ENCODE measurements around the gene EI24.

The EI24 gene

DNA sequence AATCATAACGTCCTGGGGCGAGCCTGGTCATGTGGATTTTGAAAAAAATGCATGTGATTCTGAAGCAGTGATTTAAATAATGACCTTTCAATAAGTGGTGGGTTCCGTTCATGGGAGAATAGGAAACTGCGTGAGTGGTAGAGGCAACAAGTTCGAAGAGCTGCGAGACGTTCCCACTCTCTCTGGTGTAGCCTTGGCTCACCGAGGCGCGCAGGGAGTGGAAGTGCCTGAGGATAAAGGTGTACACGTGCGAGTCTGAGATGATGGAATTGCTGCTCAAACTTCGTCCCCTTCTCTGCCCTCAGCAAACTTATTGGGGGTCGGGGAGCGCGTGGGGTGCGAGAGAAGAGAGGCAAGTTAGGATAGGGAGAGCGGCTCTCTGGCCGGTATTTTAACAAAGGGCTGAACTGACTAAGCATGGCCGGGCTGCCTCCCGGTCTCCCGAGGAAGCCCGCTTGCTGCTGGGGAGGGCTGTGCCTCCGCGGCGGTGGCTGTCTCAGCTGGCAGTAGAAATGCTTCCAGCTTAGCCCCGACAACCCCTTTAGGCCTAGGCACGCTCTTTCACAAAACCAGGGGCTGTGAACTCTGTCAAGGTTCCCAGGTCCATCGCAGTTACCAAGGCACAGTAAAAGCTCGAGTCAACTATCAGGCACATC lies 22.5 kb downstream of the EI24 start:
- TF ChIP-seq, protein P1, sequence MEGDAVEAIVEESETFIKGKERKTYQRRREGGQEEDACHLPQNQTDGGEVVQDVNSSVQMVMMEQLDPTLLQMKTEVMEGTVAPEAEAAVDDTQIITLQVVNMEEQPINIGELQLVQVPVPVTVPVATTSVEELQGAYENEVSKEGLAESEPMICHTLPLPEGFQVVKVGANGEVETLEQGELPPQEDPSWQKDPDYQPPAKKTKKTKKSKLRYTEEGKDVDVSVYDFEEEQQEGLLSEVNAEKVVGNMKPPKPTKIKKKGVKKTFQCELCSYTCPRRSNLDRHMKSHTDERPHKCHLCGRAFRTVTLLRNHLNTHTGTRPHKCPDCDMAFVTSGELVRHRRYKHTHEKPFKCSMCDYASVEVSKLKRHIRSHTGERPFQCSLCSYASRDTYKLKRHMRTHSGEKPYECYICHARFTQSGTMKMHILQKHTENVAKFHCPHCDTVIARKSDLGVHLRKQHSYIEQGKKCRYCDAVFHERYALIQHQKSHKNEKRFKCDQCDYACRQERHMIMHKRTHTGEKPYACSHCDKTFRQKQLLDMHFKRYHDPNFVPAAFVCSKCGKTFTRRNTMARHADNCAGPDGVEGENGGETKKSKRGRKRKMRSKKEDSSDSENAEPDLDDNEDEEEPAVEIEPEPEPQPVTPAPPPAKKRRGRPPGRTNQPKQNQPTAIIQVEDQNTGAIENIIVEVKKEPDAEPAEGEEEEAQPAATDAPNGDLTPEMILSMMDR (conservative IDR thresholded peaks at IDR 0.05; ENCODE audit: control insufficient read depth, insufficient read depth, low read depth, low read length) = no peak
- peak overlapping the region; percentile 89 for H3K4me3 ChIP-seq (ENCODE audit: control insufficient read depth, low read depth, low read length)
- DNase-seq (ENCODE audit: low read depth) = peak; percentile 41

DNA sequence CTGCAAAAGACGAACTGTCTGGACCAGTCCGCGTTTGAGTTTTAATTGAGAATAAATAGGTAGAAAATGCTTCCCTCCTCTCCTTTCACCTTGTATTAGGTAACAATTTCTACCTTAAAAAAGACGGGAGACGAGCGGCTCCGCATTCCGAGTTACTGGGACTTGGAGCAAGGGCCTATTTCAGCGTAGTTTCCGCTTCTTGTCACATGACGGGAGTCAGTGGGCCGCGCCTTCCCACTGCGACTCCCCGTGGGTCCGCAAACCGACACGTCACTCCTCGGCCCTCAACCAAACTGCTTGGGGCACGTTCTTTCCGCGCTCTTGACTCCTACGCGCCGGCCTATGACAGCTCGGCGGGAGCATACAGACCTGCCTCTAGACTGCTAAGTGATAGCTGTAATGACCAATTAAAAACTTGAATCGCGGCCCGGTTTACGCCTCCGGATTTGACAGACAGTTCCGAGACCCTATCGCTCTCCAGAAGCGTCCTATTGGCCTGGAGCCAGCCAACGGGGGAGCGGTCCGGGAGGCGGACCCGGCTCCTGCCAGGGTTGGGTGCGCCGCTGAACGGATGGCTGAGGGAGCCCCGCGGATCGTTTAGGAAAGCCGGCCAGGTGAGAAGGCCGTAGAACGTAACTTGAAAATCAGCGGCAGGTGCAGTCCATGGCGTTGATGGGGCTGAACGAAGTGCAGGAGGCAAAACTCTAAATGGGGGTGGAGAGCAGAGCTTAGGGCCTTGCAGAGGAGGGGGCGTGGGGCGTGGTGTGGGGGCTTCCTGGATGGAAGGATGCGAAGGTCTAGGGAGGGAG lies 23.2 kb downstream of the EI24 start, which contains the start of gene STT3A:
TSS of gene STT3A (plus strand) at position 548 of the 809 bp plus-strand sequence. CDS start 3,064 bp downstream, outside the sequence.
- TF ChIP-seq, protein P1 (conservative IDR thresholded peaks at IDR 0.05; ENCODE audit: control insufficient read depth, insufficient read depth, low read depth, low read length) = no peak
- DNase-seq (ENCODE audit: low read depth) = peak; percentile 100

DNA sequence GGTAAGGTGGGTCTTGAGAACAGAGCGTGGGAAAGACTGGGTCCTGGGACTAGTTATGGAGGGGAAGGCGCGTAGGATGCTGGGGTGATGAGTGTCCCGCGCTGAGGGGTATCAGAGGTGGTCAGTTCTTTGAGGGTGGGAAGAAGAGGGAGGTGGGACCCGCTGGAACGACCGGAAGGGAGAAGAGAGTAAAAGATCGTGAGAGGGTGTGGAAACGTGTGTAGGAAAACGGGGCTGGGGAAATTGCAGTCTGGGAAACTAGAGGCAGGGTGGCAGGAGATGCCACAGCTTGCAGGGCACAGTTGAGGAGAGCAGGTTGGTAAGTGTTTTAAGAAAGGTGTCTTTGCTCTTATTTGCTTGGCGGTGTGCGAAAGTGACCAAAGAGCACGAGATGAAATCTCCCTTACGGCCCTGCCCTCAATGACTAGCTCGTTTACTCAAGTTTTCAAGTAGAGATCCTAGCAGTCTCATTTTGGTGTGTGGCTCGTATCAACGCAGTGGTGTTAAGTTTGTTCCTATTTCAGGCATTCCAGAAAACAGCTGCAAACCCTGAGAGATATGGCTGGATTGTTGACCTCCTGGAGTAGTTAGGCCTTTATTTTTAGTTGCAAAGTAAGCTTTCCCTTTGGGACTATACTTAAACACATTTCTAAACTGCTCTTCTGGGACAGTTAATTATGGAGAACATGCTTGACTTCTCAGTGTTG lies 24.0 kb downstream of the EI24 start:
- DNase-seq (ENCODE audit: low read depth) = peak; percentile 36
- TF ChIP-seq, protein P1 (conservative IDR thresholded peaks at IDR 0.05; ENCODE audit: control insufficient read depth, insufficient read depth, low read depth, low read length) = no peak

More for the DNA sequence above, 23.2 kb downstream of the EI24 start, which contains the start of gene STT3A:
- H3K4me3 ChIP-seq (ENCODE audit: control insufficient read depth, low read depth, low read length) = peak within 1 kb of the TSS; percentile 99

GRCh38 chr11:125594958-125595357 lies 25.7 kb downstream of the EI24 start:
- TF ChIP-seq, protein P1 (conservative IDR thresholded peaks at IDR 0.05; ENCODE audit: control insufficient read depth, insufficient read depth, low read depth, low read length) = no peak
- DNase-seq (ENCODE audit: low read depth) = no peak
- no peak overlapping the region for H3K4me3 ChIP-seq (ENCODE audit: control insufficient read depth, low read depth, low read length)

More for the DNA sequence above, 24.0 kb downstream of the EI24 start:
- H3K4me3 ChIP-seq (ENCODE audit: control insufficient read depth, low read depth, low read length) = peak overlapping the region; percentile 99

DNA sequence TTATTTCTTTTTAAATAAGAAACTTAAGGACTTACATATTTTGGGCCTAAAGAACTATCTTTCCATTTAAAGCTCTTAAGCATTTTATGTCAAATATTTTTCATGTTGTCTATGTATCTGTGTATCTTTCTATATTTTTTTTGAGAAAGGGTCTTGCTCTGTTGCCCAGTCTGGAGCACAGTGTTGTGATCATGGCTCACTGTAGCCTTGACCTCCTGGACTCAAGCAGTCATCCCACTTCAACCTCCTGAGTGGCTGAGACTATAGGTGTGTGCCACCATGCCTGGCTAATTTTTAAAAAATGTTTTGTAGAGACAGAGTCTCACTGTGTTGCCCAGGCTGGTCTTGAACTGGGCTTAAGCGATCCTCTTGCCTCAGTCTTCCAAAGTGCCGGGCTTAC lies 31.4 kb downstream of the EI24 start:
- TF ChIP-seq, protein P1 (conservative IDR thresholded peaks at IDR 0.05; ENCODE audit: control insufficient read depth, insufficient read depth, low read depth, low read length) = no peak
- no peak overlapping the region for H3K4me3 ChIP-seq (ENCODE audit: control insufficient read depth, low read depth, low read length)
- DNase-seq (ENCODE audit: low read depth) = no peak

DNA sequence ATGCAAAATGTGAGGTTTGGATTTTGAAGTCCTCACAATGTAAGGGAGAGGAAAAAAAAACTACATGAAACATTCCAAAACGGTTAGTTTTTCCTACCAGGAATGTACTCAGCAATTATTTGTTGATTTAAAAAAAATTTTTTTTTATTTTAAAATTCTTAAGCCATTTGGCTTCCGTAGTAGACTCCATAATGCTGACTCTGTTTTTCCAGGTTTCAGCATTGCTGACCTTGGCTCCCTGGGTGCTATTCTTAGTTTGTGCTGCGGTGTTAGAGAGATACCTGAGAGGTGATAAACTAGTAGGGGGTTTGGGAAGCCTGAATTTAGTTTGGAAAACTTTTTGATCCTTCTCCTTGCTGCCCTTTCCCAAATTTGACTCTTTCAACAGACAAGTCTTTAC lies 33.9 kb downstream of the EI24 start:
- no peak overlapping the region for H3K4me3 ChIP-seq (ENCODE audit: control insufficient read depth, low read depth, low read length)
- DNase-seq (ENCODE audit: low read depth) = no peak
- TF ChIP-seq, protein P1 (conservative IDR thresholded peaks at IDR 0.05; ENCODE audit: control insufficient read depth, insufficient read depth, low read depth, low read length) = no peak

All from fibroblast of mammary gland (primary cell).